ENCODE measurements around the gene OR2D2.

GRCh38 chr11:6925636-6926207 lies 33.4 kb upstream of the OR2D2 start:
- TF ChIP-seq REST (IDR thresholded peaks at IDR 0.05; ENCODE audit: low read depth, low read length) (no peak), NR2C2 (IDR thresholded peaks at IDR 0.05; ENCODE audit: borderline replicate concordance, control insufficient read depth, insufficient read length, low read depth) (no peak), CTCF (IDR thresholded peaks at IDR 0.05 in 2 of 3, conservative IDR thresholded peaks at IDR 0.05 in 1 of 3; ENCODE audit: control insufficient read depth in 2 of 3, extremely low read depth in 1 of 3, insufficient read depth in 1 of 3, low read depth in 3 of 3, low read length in 3 of 3) (no peak), ATF2 (IDR thresholded peaks at IDR 0.05; ENCODE audit: low read length) (no peak), ZBTB40 (IDR thresholded peaks at IDR 0.05; ENCODE audit: borderline replicate concordance) (no peak), TARDBP (IDR thresholded peaks at IDR 0.05; ENCODE audit: borderline replicate concordance) (no peak), SRF (IDR thresholded peaks at IDR 0.05; ENCODE audit: low read depth in 2 of 2, low read length in 2 of 2) (no peak)

All from GM12878 (cell line).